ENCODE results near the gene CDH2. TPM values are rescaled to one million over a fixed set of nuclear protein-coding genes. Genes with fewer than 3 reads are reported as not detected.
A peak's percentile ranks its signal among the peaks of the same experiment; 100 is the strongest.

The CDH2 gene
- not detected for polyA plus RNA-seq (ENCODE audit: low read depth in 6 of 6)

- ATAC-seq (ENCODE audit: low read depth in 2 of 2), result no peak
- Mint-ChIP-seq H3K9me3 (peaks cover 0 to 9% (median 2%) of the 10 kb centered on the region in 7 donors), H3K4me1 (peaks cover 10 to 19% (median 18%) of the 10 kb centered on the region in 3 donors), H3K27me3 (peaks cover 36 to 53% (median 51%) of the 10 kb centered on the region in 3 donors), H3K36me3 (peaks cover 0 to 15% of the 10 kb centered on the region in 2 donors), H3K4me3 (peak within 1 kb of the TSS; percentile 2 to 82 (median 74)), H3K27ac (no peak within 1 kb of the TSS)
- no peak for DNase-seq
These were observed at the start of gene CDH2 for GRCh38 chr18:28176948-28177827. Gene CDH2, minus strand, starts transcription at chr18:28177130. Its CDS starts 108 bp downstream, at chr18:28177022.

- H3K27me3 Mint-ChIP-seq, result no peaks in the 10 kb centered on the region
These were observed 35.1 kb upstream of the CDH2 start for GRCh38 chr18:28212060-28212459.

DNA sequence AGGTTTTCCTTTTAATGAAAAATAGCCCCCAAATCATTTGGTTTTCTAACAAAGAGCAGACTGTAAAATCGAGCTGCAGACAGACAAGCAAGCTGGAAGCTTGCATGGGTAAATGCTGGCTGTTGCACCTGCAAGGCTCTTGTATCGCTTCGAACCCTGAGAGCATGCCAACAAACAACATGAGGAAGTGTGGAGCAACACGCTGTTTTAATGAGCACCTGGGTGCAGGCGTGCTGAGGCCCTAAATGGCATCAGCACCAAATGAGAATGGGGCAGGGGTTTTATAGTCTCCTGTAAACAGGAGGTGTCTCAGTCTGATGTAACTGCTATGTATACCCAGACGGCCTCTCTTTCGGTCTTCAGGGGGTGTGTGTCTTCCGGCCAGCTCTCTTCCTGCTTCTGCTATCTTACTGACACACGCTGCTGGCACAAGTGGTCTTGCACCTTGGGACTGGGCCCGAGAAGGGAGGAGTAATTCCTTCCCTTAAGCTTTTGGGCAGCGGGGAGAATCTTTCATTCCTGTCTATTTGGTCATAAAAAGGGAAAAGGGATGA, 31.9 kb upstream of the CDH2 start:
- Mint-ChIP-seq H3K9me3 (peaks cover 0 to 4% (median 3%) of the 10 kb centered on the region in 7 donors), H3K27me3 (no peaks in the 10 kb centered on the region), H3K4me3 (no peak overlapping the region), H3K4me1 (no peaks in the 10 kb centered on the region), H3K27ac (no peak overlapping the region), H3K36me3 (no peaks in the 10 kb centered on the region)
- ATAC-seq (ENCODE audit: low read depth in 2 of 2) (no peak), DNase-seq (no peak)

More at GRCh38 chr18:28212060-28212459, 35.1 kb upstream of the CDH2 start:
- no peak overlapping the region for H3K27ac Mint-ChIP-seq
- ATAC-seq (ENCODE audit: low read depth in 2 of 2) (no peak), DNase-seq (no peak)
- H3K9me3 Mint-ChIP-seq, result peaks cover 0 to 2% (median 0%) of the 10 kb centered on the region in 7 donors
- no peak overlapping the region for H3K4me3 Mint-ChIP-seq
- no peaks in the 10 kb centered on the region for H3K36me3 Mint-ChIP-seq
- H3K4me1 Mint-ChIP-seq, result no peaks in the 10 kb centered on the region

DNA sequence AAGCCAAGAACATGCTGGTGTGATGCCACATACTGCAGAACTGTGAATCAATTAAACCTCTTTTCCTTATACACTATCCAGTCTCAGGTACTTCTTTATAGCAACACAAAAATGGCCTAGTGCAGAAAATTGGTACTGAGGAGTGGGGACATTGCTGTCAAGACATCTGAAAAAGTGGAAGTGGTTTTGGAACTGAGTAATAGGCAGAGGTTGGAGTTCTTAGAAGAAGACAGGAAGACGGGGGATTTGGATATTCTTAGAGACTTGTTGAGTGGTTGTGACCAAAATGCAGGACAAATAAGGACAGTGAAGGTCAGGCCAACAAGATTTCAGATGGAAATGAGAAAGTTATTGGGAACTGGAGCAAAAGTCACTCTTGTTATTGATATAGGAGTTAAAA, 31.3 kb upstream of the CDH2 start:
- H3K9me3 Mint-ChIP-seq, result peaks cover 0 to 4% (median 3%) of the 10 kb centered on the region in 7 donors
- DNase-seq (no peak), ATAC-seq (ENCODE audit: low read depth in 2 of 2) (no peak)
- no peaks in the 10 kb centered on the region for H3K4me1 Mint-ChIP-seq
- no peak overlapping the region for H3K27ac Mint-ChIP-seq
- H3K27me3 Mint-ChIP-seq, result no peaks in the 10 kb centered on the region
- peak overlapping the region in 1 of 8 donors; percentile 38 for H3K4me3 Mint-ChIP-seq
- no peaks in the 10 kb centered on the region for H3K36me3 Mint-ChIP-seq

- no peak for DNase-seq
- Mint-ChIP-seq H3K9me3 (peaks cover 0 to 8% (median 3%) of the 10 kb centered on the region in 7 donors), H3K36me3 (no peaks in the 10 kb centered on the region), H3K4me1 (no peaks in the 10 kb centered on the region), H3K27ac (no peak overlapping the region), H3K4me3 (no peak overlapping the region), H3K27me3 (no peaks in the 10 kb centered on the region)
- no peak for ATAC-seq (ENCODE audit: low read depth in 2 of 2)
These were observed 27.2 kb upstream of the CDH2 start for GRCh38 chr18:28204154-28204553.

DNA sequence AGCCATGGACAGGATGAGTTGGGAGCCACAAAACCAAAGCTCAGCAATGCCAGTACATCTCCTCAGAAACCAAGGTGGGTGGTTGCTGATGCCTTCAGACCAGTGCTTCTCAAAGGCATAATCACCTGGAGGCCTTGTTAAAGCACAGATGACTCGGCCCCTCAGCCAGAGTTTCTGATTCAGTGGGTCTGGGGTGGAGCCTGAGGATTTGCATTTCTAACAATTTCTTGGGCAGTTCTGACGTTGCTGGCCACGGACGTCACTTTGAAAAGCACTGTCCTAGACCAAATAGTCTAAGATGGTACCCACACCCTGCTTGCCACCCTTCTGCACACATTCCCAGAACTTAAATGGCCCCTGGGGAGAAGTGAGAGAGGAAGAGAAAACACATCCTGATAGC, 24.1 kb upstream of the CDH2 start:
- no peak for DNase-seq
- H3K27me3 Mint-ChIP-seq, result no peaks in the 10 kb centered on the region
- peaks cover 0 to 5% (median 0%) of the 10 kb centered on the region in 7 donors for H3K9me3 Mint-ChIP-seq

DNA sequence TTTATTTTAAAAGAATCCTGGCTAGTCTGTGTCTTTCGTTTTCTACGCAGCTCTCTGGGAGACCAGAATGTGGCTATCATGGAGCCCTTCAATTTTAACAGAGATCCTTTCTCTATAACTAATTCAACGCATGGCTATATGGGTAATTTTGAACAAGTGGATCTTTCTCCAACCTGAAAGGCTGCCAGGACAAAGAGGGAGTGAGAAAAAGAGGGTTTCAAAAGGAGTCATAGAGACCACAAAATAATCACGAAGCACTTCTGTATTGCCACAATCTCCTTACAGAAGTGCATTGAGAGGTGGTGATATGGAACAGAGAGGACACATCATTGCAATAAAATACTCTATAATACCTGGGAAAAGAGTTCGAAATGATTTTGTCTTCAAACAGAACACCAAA, 21.7 kb upstream of the CDH2 start:
- Mint-ChIP-seq H3K4me1 (no peaks in the 10 kb centered on the region), H3K36me3 (no peaks in the 10 kb centered on the region), H3K9me3 (peaks cover 0 to 5% (median 0%) of the 10 kb centered on the region in 7 donors), H3K27me3 (no peaks in the 10 kb centered on the region), H3K4me3 (no peak overlapping the region), H3K27ac (no peak overlapping the region)
- no peak for ATAC-seq (ENCODE audit: low read depth in 2 of 2)
- DNase-seq, result no peak

More for the DNA sequence above, 24.1 kb upstream of the CDH2 start:
- H3K36me3 Mint-ChIP-seq, result no peaks in the 10 kb centered on the region
- no peak for ATAC-seq (ENCODE audit: low read depth in 2 of 2)
- peak overlapping the region in 1 of 8 donors; percentile 18 for H3K4me3 Mint-ChIP-seq
- no peaks in the 10 kb centered on the region for H3K4me1 Mint-ChIP-seq
- H3K27ac Mint-ChIP-seq, result no peak overlapping the region

DNA sequence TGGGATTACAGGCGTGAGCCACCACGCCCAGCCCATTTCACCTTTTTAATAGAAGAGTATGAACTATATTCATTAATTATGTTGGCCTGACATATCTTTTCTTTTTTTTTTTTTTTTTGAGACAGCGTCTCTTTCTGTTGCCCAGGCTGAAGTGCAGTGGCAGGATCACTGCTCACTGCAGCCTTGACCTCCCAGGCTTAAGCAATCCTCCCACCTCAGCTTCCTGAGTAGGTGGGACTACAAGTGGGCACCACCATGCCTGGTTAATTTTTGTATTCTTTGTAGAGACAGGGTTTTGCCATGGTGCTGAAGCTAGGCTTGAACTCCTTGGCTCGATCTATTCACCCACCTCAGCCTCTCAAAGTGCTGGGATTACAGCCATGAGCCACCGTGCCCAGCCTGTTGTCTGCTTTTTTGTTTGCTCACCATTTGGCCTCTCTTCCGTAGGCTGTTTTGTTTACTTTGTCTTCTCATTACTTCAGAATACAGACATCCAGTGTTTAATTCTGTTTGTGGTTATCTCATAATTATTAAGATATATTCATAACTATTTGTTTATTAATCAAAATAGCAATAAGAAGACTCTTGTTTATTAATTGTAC, 16.3 kb upstream of the CDH2 start:
- Mint-ChIP-seq H3K4me3 (no peak overlapping the region), H3K9me3 (peaks cover 0 to 6% (median 0%) of the 10 kb centered on the region in 7 donors), H3K36me3 (no peaks in the 10 kb centered on the region), H3K4me1 (no peaks in the 10 kb centered on the region), H3K27ac (no peak overlapping the region), H3K27me3 (no peaks in the 10 kb centered on the region)
- ATAC-seq (ENCODE audit: low read depth in 2 of 2) (no peak), DNase-seq (no peak)

GRCh38 chr18:28189400-28190239, 12.7 kb upstream of the CDH2 start:
- Mint-ChIP-seq H3K9me3 (peaks cover 0 to 6% (median 0%) of the 10 kb centered on the region in 7 donors), H3K27me3 (no peaks in the 10 kb centered on the region), H3K27ac (no peak overlapping the region), H3K36me3 (no peaks in the 10 kb centered on the region), H3K4me3 (no peak overlapping the region), H3K4me1 (no peaks in the 10 kb centered on the region)
- ATAC-seq (ENCODE audit: low read depth in 2 of 2) (no peak), DNase-seq (no peak)

DNA sequence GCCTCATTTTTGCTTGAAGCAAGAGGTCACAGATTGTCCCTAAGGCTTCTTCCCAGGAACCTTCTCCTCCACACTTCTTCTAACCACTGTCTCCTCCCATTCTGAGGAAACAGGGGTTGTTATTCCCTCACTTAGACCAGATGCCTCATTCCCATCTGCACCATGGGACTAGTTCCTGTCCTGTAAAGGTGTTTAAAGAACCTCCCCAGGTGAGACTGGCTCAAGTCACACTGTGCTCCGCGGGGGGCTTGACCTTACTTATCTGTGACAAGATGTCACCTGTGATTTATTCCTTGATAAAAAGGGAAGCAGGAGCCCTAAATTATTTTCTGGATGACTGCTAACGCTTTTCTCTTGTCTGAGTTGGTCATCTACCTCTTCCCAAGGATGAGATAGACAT, 8.2 kb upstream of the CDH2 start:
- H3K4me3 Mint-ChIP-seq, result no peak overlapping the region
- H3K36me3 Mint-ChIP-seq, result no peaks in the 10 kb centered on the region
- peaks cover 0 to 6% (median 0%) of the 10 kb centered on the region in 7 donors for H3K9me3 Mint-ChIP-seq

GRCh38 chr18:28183418-28184078, 6.6 kb upstream of the CDH2 start:
- Mint-ChIP-seq H3K4me3 (no peak overlapping the region), H3K27ac (no peak overlapping the region), H3K9me3 (peaks cover 0 to 2% (median 0%) of the 10 kb centered on the region in 7 donors), H3K4me1 (peaks cover 0 to under 1% (median 0%) of the 10 kb centered on the region in 3 donors), H3K27me3 (peaks cover 13 to 25% (median 21%) of the 10 kb centered on the region in 3 donors), H3K36me3 (no peaks in the 10 kb centered on the region)
- DNase-seq, result no peak
- no peak for ATAC-seq (ENCODE audit: low read depth in 2 of 2)

More for the DNA sequence above, 8.2 kb upstream of the CDH2 start:
- no peaks in the 10 kb centered on the region for H3K4me1 Mint-ChIP-seq
- ATAC-seq (ENCODE audit: low read depth in 2 of 2) (no peak), DNase-seq (no peak)
- H3K27me3 Mint-ChIP-seq, result peaks cover 5 to 12% (median 8%) of the 10 kb centered on the region in 3 donors
- H3K27ac Mint-ChIP-seq, result no peak overlapping the region

- Mint-ChIP-seq H3K9me3 (peaks cover 0 to 2% (median 0%) of the 10 kb centered on the region in 7 donors), H3K4me3 (no peak overlapping the region), H3K36me3 (no peaks in the 10 kb centered on the region), H3K27me3 (peaks cover 19 to 32% (median 29%) of the 10 kb centered on the region in 3 donors), H3K27ac (no peak overlapping the region), H3K4me1 (peaks cover 0 to 5% (median 5%) of the 10 kb centered on the region in 3 donors)
- no peak for ATAC-seq (ENCODE audit: low read depth in 2 of 2)
- no peak for DNase-seq
These were observed 4.7 kb upstream of the CDH2 start for GRCh38 chr18:28181616-28182015.

Measured in naive B cell (primary cell).